HepG2 (cell line): ENCODE measurements around the gene PFDN1. TPM values are rescaled to one million over a fixed set of nuclear protein-coding genes. Genes with fewer than 3 reads are reported as not detected.

Experiments
- BORCS8-MEF2B ChIP-seq: sonication (generic); formaldehyde crosslinking; IDR thresholded peaks from 2 replicates; pipeline ENCODE4 v1.8.0; 2022; ENCODE audit warnings: mild to moderate bottlenecking, missing genetic modification reagents
- CHCHD3 ChIP-seq: sonication (generic); formaldehyde crosslinking; IDR thresholded peaks from 2 replicates; pipeline ENCODE4 v1.8.0; 2022; ENCODE audit warnings: mild to moderate bottlenecking, missing genetic modification reagents, moderate library complexity
- HDAC1 ChIP-seq: sonication (generic); formaldehyde crosslinking; IDR thresholded peaks from 2 replicates; pipeline ENCODE4 v1.5.1; 2020; ENCODE audit warnings: mild to moderate bottlenecking, missing genetic modification reagents
- TEAD3 ChIP-seq: optimal IDR thresholded peaks from 2 replicates; pipeline ENCODE3; 2016; ENCODE audit warnings: borderline replicate concordance
- ZBTB37 ChIP-seq: sonication (generic); formaldehyde crosslinking; IDR thresholded peaks from 2 replicates; pipeline ENCODE4 v1.4.0; 2020; ENCODE audit warnings: mild to moderate bottlenecking, missing genetic modification reagents
- ZNF362 ChIP-seq: sonication (generic); formaldehyde crosslinking; IDR thresholded peaks from 2 replicates; pipeline ENCODE4 v1.4.0; 2020; ENCODE audit warnings: missing genetic modification reagents, mild to moderate bottlenecking, borderline replicate concordance
- polyA plus RNA-seq, 8 experiments: library from polyadenylated mRNA; depleted of rRNA in 3 of 8; stranded (reverse) in 7 of 8; unstranded in 1 of 8; fragments of >200 nt; fragmentation: Illumina TruSeq in 4 of 8; extraction: Trizol in 4 of 8; gene quantifications; 2 replicates each; pipeline versions ENCODE4 v1.2.1 to v1.2.3, GENCODE V29; 2011 to 2016; ENCODE audit warnings: low read depth in 4 of 8, missing spikeins in 1 of 8, mixed read lengths in 1 of 8; ENCODE audit not compliant: insufficient read depth in 1 of 8
- total RNA-seq, 5 experiments: library from RNA; depleted of rRNA; stranded (reverse); fragments of >200 nt; fragmentation: Illumina TruSeq; extraction: Trizol; gene quantifications; 2 replicates each; pipeline ENCODE4 v1.2.3, GENCODE V29; 2016; ENCODE audit warnings: low read depth in 1 of 5
- TF ChIP-seq, protein P1 (sequence below): sonication (generic); formaldehyde crosslinking; IDR thresholded peaks from 2 replicates; pipeline ENCODE4 v1.5.0; 2020; ENCODE audit warnings: missing genetic modification reagents, mild to moderate bottlenecking, borderline replicate concordance

The PFDN1 gene
- total and polyA plus RNA-seq, 2 of the 13 experiments (the other 11 are each of a cell fraction or from before 2014, with no cell fraction given), result 67.2 to 70.8 TPM

- TF ChIP-seq ZNF362 (CRISPR knock-in tag), result no peak
- TF ChIP-seq, protein P1, sequence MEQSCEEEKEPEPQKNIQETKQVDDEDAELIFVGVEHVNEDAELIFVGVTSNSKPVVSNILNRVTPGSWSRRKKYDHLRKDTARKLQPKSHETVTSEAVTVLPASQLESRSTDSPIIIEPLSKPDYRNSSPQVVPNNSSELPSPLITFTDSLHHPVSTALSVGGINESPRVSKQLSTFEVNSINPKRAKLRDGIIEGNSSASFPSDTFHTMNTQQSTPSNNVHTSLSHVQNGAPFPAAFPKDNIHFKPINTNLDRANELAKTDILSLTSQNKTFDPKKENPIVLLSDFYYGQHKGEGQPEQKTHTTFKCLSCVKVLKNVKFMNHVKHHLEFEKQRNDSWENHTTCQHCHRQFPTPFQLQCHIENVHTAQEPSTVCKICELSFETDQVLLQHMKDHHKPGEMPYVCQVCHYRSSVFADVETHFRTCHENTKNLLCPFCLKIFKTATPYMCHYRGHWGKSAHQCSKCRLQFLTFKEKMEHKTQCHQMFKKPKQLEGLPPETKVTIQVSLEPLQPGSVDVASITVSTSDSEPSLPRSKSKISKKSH (CRISPR knock-in tag), result no peak
- no peak for TF ChIP-seq ZBTB37 (CRISPR knock-in tag)
- TF ChIP-seq CHCHD3 (CRISPR knock-in tag), result no peak
- no peak for TF ChIP-seq TEAD3
- no peak for TF ChIP-seq BORCS8-MEF2B (CRISPR knock-in tag)
- TF ChIP-seq HDAC1 (CRISPR knock-in tag), result no peak
Observed at GRCh38 chr5:140262221-140262620, 40.7 kb downstream of the PFDN1 start (continued).
